GM21423 (cell line): ENCODE results near the gene UBE2D3.
"Not testable (repeated sequence)": the region's sequence is repeated elsewhere in the genome, so short reads cannot be mapped to it uniquely, and the experiment has no call there.

Experiments used
- ATAC-seq: cut with Tn5 transposase; IDR thresholded peaks from one replicate; pipeline ENCODE4 v1.9.1; 2021; ENCODE audit warnings: mild to moderate bottlenecking, moderate library complexity; ENCODE audit not compliant: unreplicated experiment

Gene UBE2D3

GRCh38 chr4:102826890-102827673 lies at the start of gene UBE2D3:
Gene UBE2D3, minus strand, starts transcription at chr4:102827551. Its CDS starts 1,043 bp downstream, at chr4:102826508.
- peak; percentile 22 for ATAC-seq

- ATAC-seq = no peak
These were observed 44.4 kb upstream of the UBE2D3 start for GRCh38 chr4:102871772-102872171.

GRCh38 chr4:102869569-102870197 lies 42.3 kb upstream of the UBE2D3 start:
- peak; percentile 24 for ATAC-seq

GRCh38 chr4:102868781-102869568 lies 41.6 kb upstream of the UBE2D3 start, which contains the start of gene CISD2:
Gene CISD2, plus strand, starts transcription at chr4:102868992. Its CDS starts 93 bp downstream, at chr4:102869085.
- ATAC-seq = peak; percentile 82

GRCh38 chr4:102868153-102868780 lies 40.9 kb upstream of the UBE2D3 start:
- ATAC-seq = peak; percentile 49

- ATAC-seq = no peak
These were observed 40.2 kb upstream of the UBE2D3 start for GRCh38 chr4:102867278-102868152.

- ATAC-seq = not testable (repeated sequence)
These were observed 38.0 kb upstream of the UBE2D3 start for GRCh38 chr4:102865327-102865726.

GRCh38 chr4:102862747-102863146 lies 35.4 kb upstream of the UBE2D3 start:
- no peak for ATAC-seq

GRCh38 chr4:102862016-102862415 lies 34.7 kb upstream of the UBE2D3 start:
- no peak for ATAC-seq

GRCh38 chr4:102860611-102861324 lies 33.4 kb upstream of the UBE2D3 start:
- ATAC-seq = no peak

GRCh38 chr4:102858828-102859464 lies 31.6 kb upstream of the UBE2D3 start:
- no peak for ATAC-seq

GRCh38 chr4:102850370-102850769 lies 23.0 kb upstream of the UBE2D3 start:
- no peak for ATAC-seq

GRCh38 chr4:102849579-102850104 lies 22.3 kb upstream of the UBE2D3 start:
- no peak for ATAC-seq

GRCh38 chr4:102847687-102848086 lies 20.3 kb upstream of the UBE2D3 start:
- no peak for ATAC-seq

GRCh38 chr4:102843938-102844337 lies 16.6 kb upstream of the UBE2D3 start:
- no peak for ATAC-seq

GRCh38 chr4:102843273-102843672 lies 15.9 kb upstream of the UBE2D3 start:
- ATAC-seq = no peak

- no peak for ATAC-seq
These were observed 15.0 kb upstream of the UBE2D3 start for GRCh38 chr4:102842367-102842766.

GRCh38 chr4:102836596-102836995 lies 9.2 kb upstream of the UBE2D3 start:
- ATAC-seq = no peak

- no peak for ATAC-seq
These were observed 5.3 kb upstream of the UBE2D3 start for GRCh38 chr4:102832667-102833066.
